Loucy (cell line): Measurements from ENCODE around the gene SEMA3A.

Experiments used
- CTCF ChIP-seq: fragments of 200-600 bp; sonication (generic); conservative IDR thresholded peaks from 2 replicates; pipeline ENCODE4 v1.5.1; 2014; ENCODE audit warnings: mild to moderate bottlenecking, antibody characterized with exemption, low read length
- EZH2phosphoT487 ChIP-seq: fragments of 200-600 bp; IDR thresholded peaks from 2 replicates; pipeline ENCODE4 v1.6.1; 2018; ENCODE audit warnings: antibody characterized with exemption, mild to moderate bottlenecking, moderate library complexity, borderline replicate concordance

GRCh38 chr7:84022009-84022408 is 172.6 kb downstream of the SEMA3A start:
- TF ChIP-seq CTCF (no peak), EZH2phosphoT487 (no peak)
